ENCODE measurements around the gene PDGFRA. TPM values are rescaled to one million over a fixed set of nuclear protein-coding genes. Genes with fewer than 3 reads are reported as not detected.
"Not testable (repeated sequence)": the region's sequence is repeated elsewhere in the genome, so short reads cannot be mapped to it uniquely, and the experiment has no call there.

Gene PDGFRA
- total RNA-seq, 1 donor from 2014 or later, result 11.4 TPM

- no peaks in the 10 kb centered on the region for H3K36me3 Mint-ChIP-seq (ENCODE audit: insufficient read depth)
- no peaks in the 10 kb centered on the region for H3K27me3 Mint-ChIP-seq
- H3K9me3 Mint-ChIP-seq (ENCODE audit: low read depth), result no peaks in the 10 kb centered on the region
- no peak for DNase-seq (ENCODE audit: low spot score, unreplicated experiment)
- no peak overlapping the region for H3K4me3 Mint-ChIP-seq (ENCODE audit: low read depth)
- TF ChIP-seq, protein P1, sequence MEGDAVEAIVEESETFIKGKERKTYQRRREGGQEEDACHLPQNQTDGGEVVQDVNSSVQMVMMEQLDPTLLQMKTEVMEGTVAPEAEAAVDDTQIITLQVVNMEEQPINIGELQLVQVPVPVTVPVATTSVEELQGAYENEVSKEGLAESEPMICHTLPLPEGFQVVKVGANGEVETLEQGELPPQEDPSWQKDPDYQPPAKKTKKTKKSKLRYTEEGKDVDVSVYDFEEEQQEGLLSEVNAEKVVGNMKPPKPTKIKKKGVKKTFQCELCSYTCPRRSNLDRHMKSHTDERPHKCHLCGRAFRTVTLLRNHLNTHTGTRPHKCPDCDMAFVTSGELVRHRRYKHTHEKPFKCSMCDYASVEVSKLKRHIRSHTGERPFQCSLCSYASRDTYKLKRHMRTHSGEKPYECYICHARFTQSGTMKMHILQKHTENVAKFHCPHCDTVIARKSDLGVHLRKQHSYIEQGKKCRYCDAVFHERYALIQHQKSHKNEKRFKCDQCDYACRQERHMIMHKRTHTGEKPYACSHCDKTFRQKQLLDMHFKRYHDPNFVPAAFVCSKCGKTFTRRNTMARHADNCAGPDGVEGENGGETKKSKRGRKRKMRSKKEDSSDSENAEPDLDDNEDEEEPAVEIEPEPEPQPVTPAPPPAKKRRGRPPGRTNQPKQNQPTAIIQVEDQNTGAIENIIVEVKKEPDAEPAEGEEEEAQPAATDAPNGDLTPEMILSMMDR (IDR thresholded peaks at IDR 0.05; ENCODE audit: unreplicated experiment), result no peak
- no peaks in the 10 kb centered on the region for H3K4me1 Mint-ChIP-seq (ENCODE audit: low read depth)
- no peak overlapping the region for H3K27ac Mint-ChIP-seq
Observed at GRCh38 chr4:54332542-54332941, 103.4 kb downstream of the PDGFRA start.

GRCh38 chr4:54333657-54334056 is 104.6 kb downstream of the PDGFRA start:
- no peaks in the 10 kb centered on the region for H3K4me1 Mint-ChIP-seq (ENCODE audit: low read depth)
- DNase-seq (ENCODE audit: low spot score, unreplicated experiment), result no peak
- TF ChIP-seq, protein P1 (IDR thresholded peaks at IDR 0.05; ENCODE audit: unreplicated experiment), result no peak
- no peaks in the 10 kb centered on the region for H3K27me3 Mint-ChIP-seq
- no peak overlapping the region for H3K4me3 Mint-ChIP-seq (ENCODE audit: low read depth)
- no peaks in the 10 kb centered on the region for H3K9me3 Mint-ChIP-seq (ENCODE audit: low read depth)
- no peaks in the 10 kb centered on the region for H3K36me3 Mint-ChIP-seq (ENCODE audit: insufficient read depth)
- H3K27ac Mint-ChIP-seq, result no peak overlapping the region

DNA sequence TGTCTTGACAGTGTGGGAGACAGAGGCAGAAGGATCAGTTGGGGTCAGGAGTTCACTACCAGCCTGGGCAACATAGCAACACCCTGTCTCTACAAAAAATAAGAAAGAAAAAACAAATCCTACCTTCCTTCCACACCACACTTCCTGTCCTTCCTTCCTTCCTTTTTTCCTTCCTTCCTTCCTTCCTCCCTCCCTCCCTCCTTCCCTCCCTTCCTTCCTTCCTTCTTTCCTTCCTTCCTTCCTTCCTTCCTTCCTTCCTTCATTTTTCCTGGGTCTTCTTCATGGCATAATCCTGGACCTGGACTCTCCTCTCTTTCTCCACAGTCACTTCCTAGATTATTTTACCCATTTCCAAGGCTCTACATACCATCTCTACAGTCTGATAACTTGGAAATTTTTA is 105.7 kb downstream of the PDGFRA start:
- not testable (repeated sequence) for H3K4me1 Mint-ChIP-seq (ENCODE audit: low read depth); H3K9me3 Mint-ChIP-seq (ENCODE audit: low read depth); H3K27me3 Mint-ChIP-seq; H3K27ac Mint-ChIP-seq; H3K36me3 Mint-ChIP-seq (ENCODE audit: insufficient read depth); DNase-seq (ENCODE audit: low spot score, unreplicated experiment); H3K4me3 Mint-ChIP-seq (ENCODE audit: low read depth)

DNA sequence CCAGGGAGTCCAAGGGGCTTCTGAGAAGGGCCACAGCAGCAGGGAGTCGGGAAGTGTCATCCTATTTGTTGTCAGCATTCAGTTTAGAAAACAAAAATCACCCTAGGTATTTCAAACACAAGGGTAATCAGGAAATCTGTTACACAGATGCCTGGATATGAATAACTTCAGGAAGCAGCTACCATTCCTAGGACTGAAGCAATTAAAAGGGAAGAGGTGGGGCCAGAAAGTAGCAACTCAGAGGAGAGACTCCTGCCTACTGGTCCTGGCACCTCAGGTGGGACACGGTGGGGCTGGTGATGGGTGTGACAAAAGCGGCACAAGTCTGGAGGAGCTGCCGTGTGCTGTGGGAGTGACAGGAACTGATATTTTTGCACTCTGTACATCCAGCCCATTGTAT is 107.9 kb downstream of the PDGFRA start:
- no peak for DNase-seq (ENCODE audit: low spot score, unreplicated experiment)
- Mint-ChIP-seq H3K4me3 (ENCODE audit: low read depth) (no peak overlapping the region), H3K4me1 (ENCODE audit: low read depth) (no peaks in the 10 kb centered on the region), H3K36me3 (ENCODE audit: insufficient read depth) (no peaks in the 10 kb centered on the region), H3K27ac (no peak overlapping the region), H3K27me3 (no peaks in the 10 kb centered on the region), H3K9me3 (ENCODE audit: low read depth) (no peaks in the 10 kb centered on the region)
- TF ChIP-seq, protein P1 (IDR thresholded peaks at IDR 0.05; ENCODE audit: unreplicated experiment), result no peak

GRCh38 chr4:54342067-54342466 is 113.0 kb downstream of the PDGFRA start:
- H3K27ac Mint-ChIP-seq; H3K4me3 Mint-ChIP-seq (ENCODE audit: low read depth); H3K36me3 Mint-ChIP-seq (ENCODE audit: insufficient read depth); H3K4me1 Mint-ChIP-seq (ENCODE audit: low read depth); H3K9me3 Mint-ChIP-seq (ENCODE audit: low read depth); H3K27me3 Mint-ChIP-seq; DNase-seq (ENCODE audit: low spot score, unreplicated experiment): not testable (repeated sequence)

Other genes with a start within 250 kb of the PDGFRA start
- 15.6 and 15.9 TPM in 2 replicates for gene CHIC2, start 164.7 kb upstream of the PDGFRA start, total RNA-seq
- not detected in 2 replicates for gene GSX2, start 129.1 kb upstream of the PDGFRA start, total RNA-seq

All from progenitor cell of endocrine pancreas (in vitro differentiated cells).